A673 (cell line): ENCODE data around the gene EXOC3L1. TPM values are rescaled to one million over a fixed set of nuclear protein-coding genes. Genes with fewer than 3 reads are reported as not detected.

ENCODE experiments used
- BruUV-seq: library from RNA; stranded (reverse); fragments of 400-500 nt; replicated peaks from 2 replicates; lab custom pipeline; 2021; lab: Mats Ljungman, UMichigan
- CTCF ChIA-PET: fragments of 300-600 bp; sonication (Branson Sonifier 250); formaldehyde crosslinking; loops from one replicate; lab custom pipeline; 2022; ENCODE audit warnings: antibody characterized with exemption; lab: Charles Lee
- POLR2A ChIA-PET: fragments of 300-600 bp; sonication (Branson Sonifier 250); formaldehyde crosslinking; loops from one replicate; lab custom pipeline; 2022; ENCODE audit warnings: antibody characterized with exemption; ENCODE audit not compliant: low non-redundant PET; lab: Charles Lee
- DNase-seq: peaks from one replicate; pipeline ENCODE4 v3.0.0-alpha.2; 2015; ENCODE audit warnings: low spot score
- H3K27ac ChIP-seq: fragments of 200-600 bp; sonication (generic); 2 replicates; pipeline ENCODE4 v1.5.1; 2016; ENCODE audit warnings: mixed run types, low read depth, mild to moderate bottlenecking, mixed read lengths, antibody characterized with exemption, low read length; ENCODE audit not compliant: poor library complexity, severe bottlenecking
- H3K27me3 ChIP-seq: fragments of 200-600 bp; sonication (generic); replicated peaks from 2 replicates; pipeline ENCODE4 v1.6.1; 2017; ENCODE audit warnings: mixed run types, low read depth, mild to moderate bottlenecking, mixed read lengths, antibody characterized with exemption, low read length; ENCODE audit not compliant: insufficient read depth, poor library complexity
- H3K36me3 ChIP-seq: fragments of 200-600 bp; sonication (generic); 2 replicates; pipeline ENCODE4 v1.6.1; 2016; ENCODE audit warnings: mixed run types, mild to moderate bottlenecking, mixed read lengths, antibody characterized with exemption, low read length; ENCODE audit not compliant: insufficient read depth, poor library complexity, severe bottlenecking
- H3K4me1 ChIP-seq: fragments of 200-600 bp; sonication (generic); 2 replicates; pipeline ENCODE4 v1.6.1; 2017; ENCODE audit warnings: mixed run types, mild to moderate bottlenecking, mixed read lengths, antibody characterized with exemption, low read length; ENCODE audit not compliant: insufficient read depth, poor library complexity, severe bottlenecking
- H3K4me3 ChIP-seq: fragments of 200-600 bp; sonication (generic); 2 replicates; pipeline ENCODE4 v1.5.1; 2016; ENCODE audit warnings: low read depth, mixed run types, mild to moderate bottlenecking, mixed read lengths, low read length; ENCODE audit not compliant: poor library complexity, severe bottlenecking
- H3K9me3 ChIP-seq: fragments of 200-600 bp; sonication (generic); 2 replicates; pipeline ENCODE4 v1.6.1; 2016; ENCODE audit warnings: mixed run types, low read depth, mild to moderate bottlenecking, mixed read lengths, antibody characterized with exemption, low read length; ENCODE audit not compliant: poor library complexity, severe bottlenecking
- EZH2 ChIP-seq: fragments of 200-600 bp; sonication (generic); IDR thresholded peaks from 2 replicates; pipeline ENCODE4 v1.6.1; 2017; ENCODE audit warnings: borderline replicate concordance, low read depth, mild to moderate bottlenecking, mixed read lengths, antibody characterized with exemption, low read length; ENCODE audit not compliant: poor library complexity, severe bottlenecking
- intact Hi-C: fragments of 100-400 bp; cut with micrococcal nuclease; formaldehyde crosslinking; loops from one replicate; pipeline ENCODE4 v1.10.0; 2022; ENCODE audit not compliant: unreplicated experiment
- total RNA-seq: library from RNA; stranded (reverse); gene quantifications from 2 replicates; pipeline ENCODE4 v1.2.3, GENCODE V29; 2021
- TF ChIP-seq, protein P1 (sequence below): fragments of 300-800, 200-600 bp; sonication (generic); conservative IDR thresholded peaks from 2 replicates; pipeline ENCODE4 v1.5.1; 2017; ENCODE audit warnings: low read depth, mild to moderate bottlenecking, antibody characterized with exemption, low read length, moderate library complexity, mixed read lengths

The EXOC3L1 gene
- total RNA-seq, 1 experiment from 2014 or later: 0.32 TPM

- Histone ChIP-seq H3K36me3 (no peaks in the 10 kb centered on the region), H3K4me3 (no peak overlapping the region), H3K27me3 (no peaks in the 10 kb centered on the region), H3K4me1 (peaks cover 14% of the 10 kb centered on the region), H3K27ac (no peak overlapping the region), H3K9me3 (no peaks in the 10 kb centered on the region)
- no peak for TF ChIP-seq EZH2
- TF ChIP-seq, protein P1, sequence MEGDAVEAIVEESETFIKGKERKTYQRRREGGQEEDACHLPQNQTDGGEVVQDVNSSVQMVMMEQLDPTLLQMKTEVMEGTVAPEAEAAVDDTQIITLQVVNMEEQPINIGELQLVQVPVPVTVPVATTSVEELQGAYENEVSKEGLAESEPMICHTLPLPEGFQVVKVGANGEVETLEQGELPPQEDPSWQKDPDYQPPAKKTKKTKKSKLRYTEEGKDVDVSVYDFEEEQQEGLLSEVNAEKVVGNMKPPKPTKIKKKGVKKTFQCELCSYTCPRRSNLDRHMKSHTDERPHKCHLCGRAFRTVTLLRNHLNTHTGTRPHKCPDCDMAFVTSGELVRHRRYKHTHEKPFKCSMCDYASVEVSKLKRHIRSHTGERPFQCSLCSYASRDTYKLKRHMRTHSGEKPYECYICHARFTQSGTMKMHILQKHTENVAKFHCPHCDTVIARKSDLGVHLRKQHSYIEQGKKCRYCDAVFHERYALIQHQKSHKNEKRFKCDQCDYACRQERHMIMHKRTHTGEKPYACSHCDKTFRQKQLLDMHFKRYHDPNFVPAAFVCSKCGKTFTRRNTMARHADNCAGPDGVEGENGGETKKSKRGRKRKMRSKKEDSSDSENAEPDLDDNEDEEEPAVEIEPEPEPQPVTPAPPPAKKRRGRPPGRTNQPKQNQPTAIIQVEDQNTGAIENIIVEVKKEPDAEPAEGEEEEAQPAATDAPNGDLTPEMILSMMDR: no peak
- ChIA-PET POLR2A (no interaction called here), CTCF (interaction anchor here (1.9 kb wide), 1 partner anchor 14 kb away, joined by 10 read pairs; no protein-coding TSS in a partner anchor)
- BruUV-seq: no TSS peak
- intact Hi-C loops: no loop called here
- no peak for DNase-seq
Measured at GRCh38 chr16:67169011-67169451, 20.9 kb downstream of the EXOC3L1 start.

GRCh38 chr16:67167588-67167987, 22.3 kb downstream of the EXOC3L1 start:
- BruUV-seq: no TSS peak
- ChIA-PET CTCF (no interaction called here), POLR2A (no interaction called here)
- H3K27ac ChIP-seq: no peak overlapping the region
- no peaks in the 10 kb centered on the region for H3K27me3 ChIP-seq
- no peaks in the 10 kb centered on the region for H3K36me3 ChIP-seq
- peaks cover 14% of the 10 kb centered on the region for H3K4me1 ChIP-seq
- H3K9me3 ChIP-seq: no peaks in the 10 kb centered on the region
- TF ChIP-seq, protein P1: no peak
- no peak for TF ChIP-seq EZH2
- DNase-seq: no peak
- intact Hi-C loops: no loop called here
- H3K4me3 ChIP-seq: no peak overlapping the region

DNA sequence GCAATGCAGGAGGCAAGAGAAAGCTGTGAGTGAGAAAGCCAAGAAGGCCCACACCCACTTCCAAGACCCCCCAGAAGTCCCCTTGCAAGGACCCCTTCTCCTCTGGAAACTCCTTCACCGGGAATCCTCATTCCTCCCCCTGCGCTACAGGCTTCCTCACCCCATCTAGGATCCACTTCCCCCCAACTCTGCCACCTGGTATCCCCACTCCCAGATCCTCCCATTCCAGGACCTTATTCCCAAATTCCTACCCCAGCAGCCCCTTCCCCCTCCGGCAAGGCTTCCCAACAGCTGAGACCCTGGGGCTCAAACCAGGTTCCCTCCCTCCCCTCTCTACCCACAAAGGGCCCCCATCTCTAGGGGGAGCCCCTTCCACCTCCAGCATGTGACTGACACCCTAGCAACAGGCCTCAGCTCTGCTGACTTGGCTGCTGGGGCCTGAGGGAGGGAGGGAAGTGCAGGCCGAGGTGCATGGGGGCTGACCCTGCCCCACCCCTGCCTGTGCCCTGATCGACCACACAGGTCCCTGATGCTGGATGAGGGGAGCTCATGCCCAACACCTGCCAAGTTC, 23.3 kb downstream of the EXOC3L1 start:
- no TSS peak for BruUV-seq
- Histone ChIP-seq H3K4me1 (peaks cover 14% of the 10 kb centered on the region), H3K27me3 (no peaks in the 10 kb centered on the region), H3K9me3 (no peaks in the 10 kb centered on the region), H3K4me3 (no peak overlapping the region), H3K36me3 (no peaks in the 10 kb centered on the region), H3K27ac (no peak overlapping the region)
- intact Hi-C loops: no loop called here
- DNase-seq: no peak
- CTCF ChIA-PET: no interaction called here
- POLR2A ChIA-PET: no interaction called here
- no peak for TF ChIP-seq EZH2
- TF ChIP-seq, protein P1: no peak
